Panc1 (cell line): ENCODE data around the gene MSI2.

ENCODE experiments used
- CTCF ChIP-seq: fragments of 450-650 bp; IDR thresholded peaks from 2 replicates; pipeline ENCODE4 v1.5.1; 2017; ENCODE audit warnings: mild to moderate bottlenecking
- POLR2AphosphoS5 ChIP-seq: IDR thresholded peaks from 2 replicates; pipeline ENCODE4 v1.6.1; 2012; ENCODE audit warnings: mild to moderate bottlenecking, low read depth, low read length, moderate library complexity
- REST ChIP-seq, 2 experiments: IDR thresholded peaks; 2 replicates each; pipeline ENCODE4 v1.6.1; 2011 to 2012; ENCODE audit warnings: low read depth in 2 of 2, control low read depth in 1 of 2, low read length in 1 of 2, mild to moderate bottlenecking in 1 of 2, moderate library complexity in 1 of 2; ENCODE audit not compliant: insufficient read depth in 1 of 2
- TCF7L2 ChIP-seq: IDR thresholded peaks from 2 replicates; pipeline ENCODE4 v1.6.1; 2011; ENCODE audit warnings: mild to moderate bottlenecking, low read depth, low read length, inconsistent platforms

- TF ChIP-seq CTCF (no peak), POLR2AphosphoS5 (no peak), REST (IDR thresholded peaks at IDR 0.05; ENCODE audit: insufficient read depth in 1 of 2, low read depth in 2 of 2, low read length in 1 of 2) (no peak), TCF7L2 (no peak)
These were observed 22.1 kb upstream of the MSI2 start for GRCh38 chr17:57234061-57234738.
